Left hindlimb (tissue), 1 donor: ENCODE measurements around the gene CYP3A4.
"Not testable (repeated sequence)": the region's sequence is repeated elsewhere in the genome, so short reads cannot be mapped to it uniquely, and the experiment has no call there.

Source experiments
- DNase-seq: peaks from one replicate; pipeline ENCODE4 v3.0.0-alpha.2; 2018

CYP3A4 gene

GRCh38 chr7:99784007-99784406 lies at the start of gene CYP3A4:
CYP3A4 (minus strand) TSS chr7:99784184; CDS start chr7:99784081, 103 bp downstream.
- DNase-seq = no peak

GRCh38 chr7:99833289-99833877 lies 49.4 kb upstream of the CYP3A4 start:
- DNase-seq = no peak

- no peak for DNase-seq
These were observed 47.6 kb upstream of the CYP3A4 start for GRCh38 chr7:99831595-99831994.

- DNase-seq = no peak
These were observed 45.7 kb upstream of the CYP3A4 start for GRCh38 chr7:99829524-99830160.

GRCh38 chr7:99828811-99829210 lies 44.8 kb upstream of the CYP3A4 start:
- no peak for DNase-seq

- DNase-seq = no peak
These were observed 43.2 kb upstream of the CYP3A4 start for GRCh38 chr7:99827040-99827778.

GRCh38 chr7:99825873-99826272 lies 41.9 kb upstream of the CYP3A4 start:
- DNase-seq = no peak

GRCh38 chr7:99825452-99825851 lies 41.5 kb upstream of the CYP3A4 start:
- no peak for DNase-seq

- DNase-seq = no peak
These were observed 40.1 kb upstream of the CYP3A4 start for GRCh38 chr7:99824091-99824490.

GRCh38 chr7:99822731-99823718 lies 39.0 kb upstream of the CYP3A4 start:
- no peak for DNase-seq

- no peak for DNase-seq
These were observed 36.5 kb upstream of the CYP3A4 start for GRCh38 chr7:99820408-99821027.

GRCh38 chr7:99808766-99809165 lies 24.8 kb upstream of the CYP3A4 start:
- DNase-seq = no peak

- DNase-seq = no peak
These were observed 23.0 kb upstream of the CYP3A4 start for GRCh38 chr7:99806839-99807478.

GRCh38 chr7:99805641-99806040 lies 21.7 kb upstream of the CYP3A4 start:
- DNase-seq = no peak

GRCh38 chr7:99803118-99803517 lies 19.1 kb upstream of the CYP3A4 start:
- DNase-seq = not testable (repeated sequence)

- DNase-seq = not testable (repeated sequence)
These were observed 17.4 kb upstream of the CYP3A4 start for GRCh38 chr7:99801407-99801806.

GRCh38 chr7:99798972-99799371 lies 15.0 kb upstream of the CYP3A4 start:
- no peak for DNase-seq

- not testable (repeated sequence) for DNase-seq
These were observed 11.9 kb upstream of the CYP3A4 start for GRCh38 chr7:99795864-99796263.

- DNase-seq = no peak
These were observed 10.9 kb upstream of the CYP3A4 start for GRCh38 chr7:99794585-99795502.

- DNase-seq = no peak
These were observed 9.5 kb upstream of the CYP3A4 start for GRCh38 chr7:99793443-99793842.

- DNase-seq = no peak
These were observed 9.0 kb upstream of the CYP3A4 start for GRCh38 chr7:99792967-99793366.
